GM18519 (cell line): ENCODE data around the gene SMIM21.

Source experiments
- ATAC-seq: cut with Tn5 transposase; IDR thresholded peaks from one replicate; pipeline ENCODE4 v1.9.1; 2021; ENCODE audit warnings: mild to moderate bottlenecking, moderate library complexity; ENCODE audit not compliant: unreplicated experiment, low FRiP score

The SMIM21 gene

DNA sequence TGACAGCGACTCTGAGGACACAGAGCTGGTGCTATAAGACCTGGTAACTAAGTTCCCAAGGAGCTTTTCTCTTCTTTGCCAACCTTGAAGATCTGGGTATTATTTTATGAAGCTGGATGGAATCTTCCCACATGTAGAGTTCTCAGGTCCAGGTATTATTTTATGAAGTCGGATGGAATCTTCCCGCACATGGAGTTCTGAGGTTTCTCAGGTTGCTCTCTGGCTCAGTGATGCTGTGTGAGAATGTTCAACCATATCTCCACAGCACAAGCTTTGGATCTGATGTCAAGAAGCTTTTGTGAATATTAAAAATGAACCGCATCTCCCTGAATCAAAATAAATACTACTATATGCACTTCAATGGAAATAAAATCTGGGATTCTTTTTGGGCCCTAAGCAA lies at the start of gene SMIM21:
Gene SMIM21 (minus strand): TSS at position 101 of the 400 bp plus-strand sequence. CDS start 140 bp downstream, outside the sequence.
- ATAC-seq = no peak

- ATAC-seq = no peak
Observed at GRCh38 chr18:75475228-75475627, 47.7 kb upstream of the SMIM21 start.

- ATAC-seq = no peak
Observed at GRCh38 chr18:75474332-75474731, 46.8 kb upstream of the SMIM21 start.

GRCh38 chr18:75473316-75473715 lies 45.8 kb upstream of the SMIM21 start:
- no peak for ATAC-seq

DNA sequence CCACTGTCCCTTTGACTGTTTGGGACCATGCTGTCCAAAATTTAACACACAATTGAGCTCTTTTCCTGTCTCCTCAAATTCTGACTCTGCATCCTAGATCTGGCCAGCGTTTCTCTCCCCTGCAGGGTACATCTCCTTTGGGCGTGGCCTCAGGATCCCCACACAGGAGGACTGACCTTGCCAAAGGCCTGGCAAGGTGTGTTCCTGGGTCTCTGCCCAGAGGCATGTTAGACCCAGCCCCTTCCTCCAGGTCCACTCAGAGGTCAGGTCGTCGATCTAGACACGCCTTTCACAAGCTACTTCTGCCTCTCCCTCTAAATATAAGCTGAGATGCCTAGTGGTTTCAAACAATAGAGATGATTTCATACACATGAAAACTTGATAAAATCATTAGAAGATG lies 45.4 kb upstream of the SMIM21 start:
- ATAC-seq = no peak

DNA sequence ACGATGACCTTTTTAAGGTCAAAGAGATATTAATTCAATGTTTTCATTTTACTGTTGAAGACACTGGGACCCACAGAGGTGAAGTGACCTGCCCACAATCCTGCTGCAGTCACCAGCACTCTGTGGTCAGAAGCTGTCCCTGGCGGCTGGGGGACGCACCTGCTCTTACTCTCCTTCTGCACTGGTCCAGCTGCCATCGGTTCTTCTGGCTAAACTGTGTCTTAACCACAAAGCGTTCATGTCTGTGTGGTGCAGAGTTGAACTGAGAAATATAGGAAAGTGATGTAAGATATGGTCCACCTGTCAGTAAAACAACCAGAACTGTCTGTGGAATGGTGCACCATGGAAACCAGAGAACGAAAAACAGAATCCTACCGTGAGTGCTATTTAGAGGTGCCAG lies 44.9 kb upstream of the SMIM21 start:
- ATAC-seq = no peak

GRCh38 chr18:75471850-75472249 lies 44.3 kb upstream of the SMIM21 start:
- no peak for ATAC-seq

DNA sequence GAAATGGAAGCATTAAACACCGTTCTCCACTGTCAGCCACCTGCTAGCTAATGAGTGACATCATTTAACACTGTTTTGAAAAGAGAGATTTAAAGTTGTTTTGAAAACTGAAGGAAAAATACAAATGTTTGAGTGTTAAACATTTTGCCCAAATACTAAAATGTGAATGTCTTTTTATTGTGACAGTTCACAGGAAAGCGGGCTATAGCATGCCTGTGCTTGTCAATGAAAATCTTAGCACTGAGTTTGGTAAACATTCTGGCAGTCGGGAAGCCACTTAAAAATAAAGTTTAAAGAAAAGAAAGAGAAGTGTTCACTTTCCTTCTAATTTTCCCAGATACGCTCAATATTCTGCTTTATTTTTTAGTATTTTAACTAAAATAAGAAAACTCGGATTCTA lies 40.3 kb upstream of the SMIM21 start:
- ATAC-seq = no peak

GRCh38 chr18:75467281-75467795 lies 39.8 kb upstream of the SMIM21 start:
- no peak for ATAC-seq

DNA sequence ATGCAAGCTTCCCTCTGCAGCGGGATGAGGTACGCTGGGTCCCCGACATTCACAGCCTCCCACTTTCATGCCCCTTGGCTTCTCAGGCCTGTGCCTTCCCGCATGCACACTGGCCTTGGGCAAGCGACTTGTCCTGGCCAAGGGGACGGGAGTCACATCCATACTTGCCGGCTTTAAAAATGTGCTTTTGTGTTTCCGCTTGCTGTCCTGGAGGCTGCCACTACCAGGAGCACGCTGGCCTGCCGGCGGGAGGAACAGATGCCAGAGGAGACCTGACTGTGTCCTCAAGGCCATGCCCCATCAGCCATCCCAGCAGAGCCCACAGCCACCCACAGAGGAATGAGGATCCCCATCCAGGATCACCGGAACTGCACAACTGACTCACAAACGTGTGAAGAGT lies 36.9 kb upstream of the SMIM21 start:
- ATAC-seq = no peak

DNA sequence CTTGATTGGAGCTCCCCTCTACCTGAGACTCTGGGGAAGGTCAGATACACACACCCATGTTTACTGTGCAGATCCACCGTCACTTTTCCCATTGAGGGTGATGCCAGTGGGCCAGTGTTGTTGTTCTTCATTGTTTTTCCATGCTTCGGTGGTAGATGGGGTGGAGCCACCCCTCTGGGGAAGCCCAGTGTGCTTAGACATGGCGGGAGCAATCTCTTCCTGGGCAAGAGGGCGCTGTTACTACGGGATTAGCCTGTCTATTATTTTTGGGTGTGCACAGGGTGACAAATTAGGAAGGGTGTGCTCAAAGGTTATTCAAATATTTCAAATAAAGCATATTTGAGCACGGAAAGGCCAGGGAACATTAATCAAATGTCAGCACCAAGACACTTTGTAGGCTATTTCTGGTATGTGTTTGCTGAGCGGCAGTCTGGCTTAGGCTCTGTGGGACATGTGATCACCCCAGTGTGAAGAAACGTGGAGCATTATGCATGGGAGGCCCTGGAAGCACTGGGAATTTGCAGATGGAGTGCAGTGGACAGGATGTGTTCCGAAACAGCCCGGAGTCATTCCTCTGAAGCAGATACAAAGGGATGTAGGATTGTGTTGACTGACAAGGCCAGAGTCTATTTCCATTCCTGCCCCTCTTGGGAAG lies 34.8 kb upstream of the SMIM21 start:
- ATAC-seq = no peak

DNA sequence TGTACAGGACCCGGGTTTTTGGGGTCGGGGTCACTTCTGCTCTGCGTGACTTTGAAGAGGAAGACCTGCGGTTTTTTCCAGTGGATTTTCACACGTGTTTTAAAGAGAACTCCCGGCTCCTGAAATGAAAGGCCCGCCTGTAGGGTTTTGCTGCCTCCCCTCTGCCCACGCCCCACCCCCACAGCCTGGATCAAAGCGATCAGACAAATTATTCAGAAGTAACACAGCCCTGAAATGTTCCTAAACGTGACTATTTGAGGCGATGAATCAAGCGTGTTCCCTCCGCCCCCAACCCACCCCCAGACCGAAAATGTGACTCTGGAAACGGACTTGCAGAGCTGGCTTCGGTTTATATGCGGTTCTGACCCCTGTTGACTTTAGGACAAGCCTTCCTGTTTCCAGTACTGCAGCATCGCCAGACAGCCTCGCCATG lies 28.7 kb upstream of the SMIM21 start:
- ATAC-seq = no peak

DNA sequence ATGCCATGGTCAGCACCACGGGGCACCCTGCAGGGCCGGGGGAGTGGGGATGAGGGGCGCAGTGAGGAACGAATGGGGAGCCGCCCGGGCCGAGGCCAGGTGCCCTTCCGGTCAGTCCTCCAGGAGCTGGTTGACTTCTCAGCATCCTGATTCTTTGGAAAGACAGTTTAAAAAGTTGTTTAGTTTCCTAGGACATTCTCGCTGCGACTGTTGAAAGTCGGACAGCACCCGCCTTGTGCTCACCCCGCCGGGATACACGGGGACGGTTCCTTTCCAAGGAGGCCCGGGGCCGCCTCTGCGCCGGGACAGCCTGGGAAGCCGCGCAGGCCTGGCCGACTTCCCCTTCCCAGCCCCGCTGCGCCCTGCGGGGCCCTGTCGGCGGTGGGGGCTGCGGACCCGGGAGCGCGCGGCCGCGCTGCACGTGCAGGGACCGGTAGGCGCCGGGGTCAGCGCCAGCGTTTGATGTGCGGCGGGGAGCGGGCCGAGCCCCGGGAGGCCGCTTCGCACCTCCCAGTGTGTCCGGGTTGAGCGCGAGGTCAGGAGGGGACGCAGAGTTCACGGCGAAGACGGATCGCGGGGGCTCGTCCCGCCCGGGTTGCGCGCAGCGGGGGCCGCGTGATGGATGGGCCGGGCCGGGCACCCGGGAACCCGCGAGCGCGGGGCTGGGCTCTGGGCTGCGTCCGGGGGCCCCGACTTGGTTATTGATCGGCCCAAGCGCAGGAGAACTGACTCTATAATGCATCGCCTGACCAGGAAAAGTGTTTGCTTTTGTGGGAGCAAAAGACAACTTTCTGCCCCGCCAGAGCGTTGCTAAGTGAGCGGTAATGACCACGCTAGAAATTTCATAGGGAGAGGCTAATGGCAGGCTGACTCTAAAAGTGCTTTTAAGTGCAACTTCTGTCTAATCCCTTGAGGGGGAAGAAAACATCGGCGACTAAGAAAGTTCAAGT lies 28.0 kb upstream of the SMIM21 start:
- no peak for ATAC-seq

- no peak for ATAC-seq
Observed at GRCh38 chr18:75454022-75454795, 26.7 kb upstream of the SMIM21 start.

GRCh38 chr18:75450906-75451305 lies 23.4 kb upstream of the SMIM21 start:
- no peak for ATAC-seq

GRCh38 chr18:75441896-75442295 lies 14.4 kb upstream of the SMIM21 start:
- no peak for ATAC-seq

- no peak for ATAC-seq
Observed at GRCh38 chr18:75439348-75439747, 11.8 kb upstream of the SMIM21 start.

DNA sequence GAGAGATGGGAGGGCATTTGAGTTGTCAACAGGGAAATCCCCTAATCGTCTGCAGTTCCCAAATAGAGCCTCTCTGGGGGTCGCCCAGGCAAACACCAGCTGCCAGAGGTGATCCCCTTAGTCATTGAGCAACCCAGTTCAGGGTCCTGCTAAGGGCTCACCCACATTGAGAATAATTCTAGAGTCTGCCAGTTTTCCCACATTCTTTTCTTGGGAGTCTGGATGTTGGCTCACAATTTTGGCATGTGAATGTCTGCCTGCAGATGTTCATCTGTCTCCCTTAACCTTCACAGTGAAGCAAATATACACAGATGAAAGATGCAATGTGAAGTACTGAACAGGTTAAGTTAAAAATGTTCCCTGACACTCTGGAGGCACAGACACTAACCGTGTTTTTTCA lies 11.4 kb upstream of the SMIM21 start:
- no peak for ATAC-seq

DNA sequence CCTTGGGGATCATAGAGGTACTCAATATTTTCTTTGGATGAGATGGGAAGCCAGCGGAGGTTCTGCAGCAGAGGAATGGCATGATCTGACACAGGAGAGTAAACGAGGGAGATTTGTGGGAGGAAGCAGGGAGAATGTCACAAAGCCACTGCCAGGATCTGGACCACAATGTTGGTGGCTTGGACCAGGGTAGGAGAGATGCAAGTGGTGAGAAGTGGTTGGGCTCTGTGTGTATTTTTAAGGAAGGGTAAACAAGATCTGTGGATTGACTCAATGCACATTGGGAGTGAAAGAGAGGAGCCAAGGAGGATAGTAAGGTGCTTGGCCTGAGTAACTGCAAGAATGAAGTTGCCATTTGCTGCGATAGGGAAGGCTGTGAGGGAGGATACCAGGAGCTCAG lies 10.5 kb upstream of the SMIM21 start:
- no peak for ATAC-seq

DNA sequence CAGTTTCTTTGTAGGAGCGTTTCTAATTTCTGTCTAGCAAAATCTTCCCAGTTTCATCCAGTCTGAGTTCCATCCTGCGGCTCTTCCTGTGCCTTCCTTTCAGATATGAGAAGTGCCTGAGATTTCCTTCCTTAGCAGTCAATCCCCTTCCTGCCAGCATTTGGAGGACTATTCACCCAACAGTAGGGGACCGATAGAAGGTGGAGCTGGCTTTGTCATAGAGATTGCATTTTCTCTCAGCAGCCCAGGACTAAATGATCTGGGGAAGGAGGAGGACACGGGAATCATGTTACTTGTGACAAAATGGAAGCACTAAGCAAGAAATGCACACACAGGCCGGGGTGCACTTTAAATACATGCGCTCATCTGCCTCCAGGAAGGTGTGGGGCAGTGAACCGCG lies 5.6 kb upstream of the SMIM21 start:
- no peak for ATAC-seq

- no peak for ATAC-seq
Observed at GRCh38 chr18:75429975-75430374, 2.5 kb upstream of the SMIM21 start.
